DND-41 (cell line): Measurements from ENCODE around the gene GPR153.

Source experiments
- CTCF ChIP-seq: IDR thresholded peaks from 2 replicates; pipeline ENCODE4 v1.5.1; 2012; ENCODE audit warnings: borderline replicate concordance, low read length, moderate library complexity, mild to moderate bottlenecking; ENCODE audit not compliant: poor library complexity, severe bottlenecking; ENCODE audit errors: extremely low read depth
- EZH2 ChIP-seq: IDR thresholded peaks from 3 replicates; pipeline ENCODE4 v1.6.1; 2012; ENCODE audit warnings: borderline replicate concordance, low read depth, mild to moderate bottlenecking, moderate library complexity, low read length, inconsistent platforms; ENCODE audit not compliant: severe bottlenecking

- TF ChIP-seq CTCF (no peak), EZH2 (no peak)
Measured at GRCh38 chr1:6268415-6268814, 7.5 kb upstream of the GPR153 start.
